Chondrocyte (in vitro differentiated cells): ENCODE data around the gene FOXR1. TPM values are rescaled to one million over a fixed set of nuclear protein-coding genes. Genes with fewer than 3 reads are reported as not detected.
"Not testable (repeated sequence)": the region's sequence is repeated elsewhere in the genome, so short reads cannot be mapped to it uniquely, and the experiment has no call there.

Experiments used
- DNase-seq: peaks from one replicate; pipeline ENCODE4 v3.0.0; 2021; ENCODE audit warnings: mixed read lengths, low spot score
- H3K27ac Mint-ChIP-seq: one replicate; pipeline ENCODE4 v1.8.0; 2021; ENCODE audit warnings: mild to moderate bottlenecking, moderate library complexity, mixed read lengths; ENCODE audit not compliant: unreplicated experiment
- H3K27me3 Mint-ChIP-seq: 2 replicates; pipeline ENCODE4 v1.8.0; 2021; ENCODE audit warnings: low read depth, mixed read lengths
- H3K36me3 Mint-ChIP-seq: 2 replicates; pipeline ENCODE4 v1.8.0; 2021; ENCODE audit warnings: low read depth, mixed read lengths
- H3K4me1 Mint-ChIP-seq: 2 replicates; pipeline ENCODE4 v1.8.0; 2021; ENCODE audit warnings: low read depth, mild to moderate bottlenecking, mixed read lengths
- H3K4me3 Mint-ChIP-seq: one replicate; pipeline ENCODE4 v1.8.0; 2021; ENCODE audit warnings: mild to moderate bottlenecking, moderate library complexity, mixed read lengths; ENCODE audit not compliant: unreplicated experiment
- H3K9me3 Mint-ChIP-seq: 2 replicates; pipeline ENCODE4 v1.8.0; 2021; ENCODE audit warnings: low read depth, mixed read lengths
- CTCF ChIP-seq: fragments of 200-600 bp; sonication (generic); IDR thresholded peaks from 2 replicates; pipeline ENCODE4 v1.5.0; 2021; ENCODE audit warnings: antibody characterized with exemption, mild to moderate bottlenecking, moderate library complexity
- total RNA-seq: library from RNA; stranded (reverse); gene quantifications from 3 replicates; pipeline ENCODE4 v1.2.1, GENCODE V29; 2021

Gene FOXR1
- total RNA-seq, 1 donor from 2014 or later = not detected

GRCh38 chr11:118957968-118958367 is 13.6 kb upstream of the FOXR1 start:
- no peaks in the 10 kb centered on the region for H3K36me3 Mint-ChIP-seq
- no peak overlapping the region for H3K4me3 Mint-ChIP-seq
- H3K9me3 Mint-ChIP-seq = no peaks in the 10 kb centered on the region
- TF ChIP-seq CTCF = no peak
- no peak for DNase-seq
- peaks cover 21% of the 10 kb centered on the region for H3K27me3 Mint-ChIP-seq
- H3K27ac Mint-ChIP-seq = no peak overlapping the region
- no peaks in the 10 kb centered on the region for H3K4me1 Mint-ChIP-seq

GRCh38 chr11:118958577-118958976 is 13.0 kb upstream of the FOXR1 start:
- Mint-ChIP-seq H3K4me1 (no peaks in the 10 kb centered on the region), H3K9me3 (no peaks in the 10 kb centered on the region), H3K27ac (no peak overlapping the region), H3K27me3 (peaks cover 17% of the 10 kb centered on the region), H3K36me3 (no peaks in the 10 kb centered on the region), H3K4me3 (no peak overlapping the region)
- no peak for TF ChIP-seq CTCF
- no peak for DNase-seq

- Mint-ChIP-seq H3K27ac (no peak overlapping the region), H3K4me3 (no peak overlapping the region), H3K36me3 (no peaks in the 10 kb centered on the region), H3K4me1 (no peaks in the 10 kb centered on the region), H3K27me3 (peaks cover 6% of the 10 kb centered on the region), H3K9me3 (no peaks in the 10 kb centered on the region)
- no peak for DNase-seq
- TF ChIP-seq CTCF = no peak
These were observed 10.4 kb upstream of the FOXR1 start for GRCh38 chr11:118961189-118961588.

- no peak for TF ChIP-seq CTCF
- DNase-seq = no peak
- Mint-ChIP-seq H3K4me3 (no peak overlapping the region), H3K27ac (no peak overlapping the region), H3K36me3 (no peaks in the 10 kb centered on the region), H3K9me3 (no peaks in the 10 kb centered on the region), H3K27me3 (peaks cover 6% of the 10 kb centered on the region), H3K4me1 (no peaks in the 10 kb centered on the region)
These were observed 10.0 kb upstream of the FOXR1 start for GRCh38 chr11:118961591-118961990.

GRCh38 chr11:118969508-118969907 is 2.1 kb upstream of the FOXR1 start:
- not testable (repeated sequence) for H3K27ac Mint-ChIP-seq, H3K4me3 Mint-ChIP-seq, H3K36me3 Mint-ChIP-seq, H3K9me3 Mint-ChIP-seq, DNase-seq, H3K4me1 Mint-ChIP-seq, H3K27me3 Mint-ChIP-seq

- no peaks in the 10 kb centered on the region for H3K9me3 Mint-ChIP-seq
- H3K36me3 Mint-ChIP-seq = no peaks in the 10 kb centered on the region
- no peaks in the 10 kb centered on the region for H3K4me1 Mint-ChIP-seq
These were observed 2.4 kb downstream of the FOXR1 start for GRCh38 chr11:118973985-118974384.

More at GRCh38 chr11:118973985-118974384, 2.4 kb downstream of the FOXR1 start:
- no peak for DNase-seq
- no peak overlapping the region for H3K4me3 Mint-ChIP-seq
- H3K27ac Mint-ChIP-seq = no peak overlapping the region
- H3K27me3 Mint-ChIP-seq = peaks cover 12% of the 10 kb centered on the region
- TF ChIP-seq CTCF = no peak
